Osteoblast (primary cell): Measurements from ENCODE around the gene PAK1. TPM values are rescaled to one million over a fixed set of nuclear protein-coding genes. Genes with fewer than 3 reads are reported as not detected.

ENCODE experiments used
- DNase-seq: peaks from one replicate; pipeline ENCODE4 v3.0.0; 2011; ENCODE audit warnings: low spot score, mixed read lengths; ENCODE audit not compliant: insufficient read length; ENCODE audit errors: missing footprints
- H2AFZ ChIP-seq: 2 replicates; pipeline ENCODE4 v1.6.0; 2011; ENCODE audit warnings: mild to moderate bottlenecking, low read length
- H3K27ac ChIP-seq: 2 replicates; pipeline ENCODE4 v1.5.1; 2011; ENCODE audit warnings: mild to moderate bottlenecking, low read depth, low read length, moderate library complexity
- H3K27me3 ChIP-seq: 2 replicates; pipeline ENCODE4 v1.6.0; 2012; ENCODE audit warnings: mild to moderate bottlenecking, control low read depth, inconsistent platforms, low read length, moderate library complexity; ENCODE audit not compliant: insufficient read depth
- H3K36me3 ChIP-seq: 2 replicates; pipeline ENCODE4 v1.5.1; 2011; ENCODE audit warnings: mild to moderate bottlenecking, low read length, control low read depth, moderate library complexity; ENCODE audit not compliant: insufficient read depth
- H3K4me1 ChIP-seq: 2 replicates; pipeline ENCODE4 v1.5.1; 2011; ENCODE audit warnings: mild to moderate bottlenecking, low read length, control low read depth, moderate library complexity; ENCODE audit not compliant: insufficient read depth
- H3K4me2 ChIP-seq: 2 replicates; pipeline ENCODE4 v1.6.0; 2011; ENCODE audit warnings: mild to moderate bottlenecking, low read length; ENCODE audit not compliant: insufficient read depth
- H3K4me3 ChIP-seq: fragments of 200-600 bp; sonication (generic); 3 replicates; pipeline ENCODE4 v1.5.1; 2012; ENCODE audit warnings: mild to moderate bottlenecking, low read length, inconsistent platforms; ENCODE audit not compliant: insufficient read depth
- H3K79me2 ChIP-seq: 2 replicates; pipeline ENCODE4 v1.6.0; 2012; ENCODE audit warnings: mild to moderate bottlenecking, low read length, control low read depth, inconsistent platforms; ENCODE audit not compliant: insufficient read depth
- H3K9me3 ChIP-seq: 2 replicates; pipeline ENCODE4 v1.5.1; 2011; ENCODE audit warnings: low read depth, low read length, control low read depth
- H4K20me1 ChIP-seq: 2 replicates; pipeline ENCODE4 v1.6.0; 2012; ENCODE audit warnings: mild to moderate bottlenecking, low read length, control low read depth; ENCODE audit not compliant: insufficient read depth
- CTCF ChIP-seq: IDR thresholded peaks from 2 replicates; pipeline ENCODE4 v1.5.1; 2011; ENCODE audit warnings: mild to moderate bottlenecking, low read depth, low read length, moderate library complexity; ENCODE audit errors: extremely low read depth
- total RNA-seq: library from RNA; depleted of rRNA; stranded (reverse); fragments of >200 nt; gene quantifications from 2 replicates; pipeline ENCODE4 v1.2.3, GENCODE V29; 2012

Gene PAK1
- total RNA-seq, 1 donor: 34.4 TPM

DNA sequence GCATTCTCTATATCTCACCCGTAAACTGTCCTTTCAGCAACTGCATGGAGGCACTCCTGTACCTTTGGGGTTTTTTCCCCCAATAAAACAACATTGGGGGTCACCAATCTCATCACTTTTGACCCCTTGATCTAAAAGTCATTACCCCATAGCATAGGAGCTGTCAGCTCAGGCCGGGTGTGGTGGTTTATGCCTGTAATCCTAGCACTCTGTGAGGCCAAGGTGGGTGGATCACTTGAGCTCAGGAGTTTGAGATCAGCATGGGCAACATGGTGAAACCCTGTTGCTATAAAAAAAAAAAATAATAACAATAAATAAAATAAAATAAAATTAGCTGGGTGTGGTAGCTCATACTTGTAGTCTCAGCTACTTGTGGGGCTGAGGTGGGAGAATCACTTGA is 155.3 kb downstream of the PAK1 start:
- no peak for DNase-seq
- no peaks in the 10 kb centered on the region for H3K9me3 ChIP-seq
- H2AFZ ChIP-seq: no peak overlapping the region
- peaks cover 3% of the 10 kb centered on the region for H3K27me3 ChIP-seq
- H3K36me3 ChIP-seq: no peaks in the 10 kb centered on the region
- no peaks in the 10 kb centered on the region for H3K79me2 ChIP-seq
- no peak overlapping the region for H3K4me2 ChIP-seq
- H3K4me1 ChIP-seq: peaks cover 12% of the 10 kb centered on the region
- no peak for TF ChIP-seq CTCF
- H3K27ac ChIP-seq: no peak overlapping the region
- H4K20me1 ChIP-seq: no peaks in the 10 kb centered on the region
- H3K4me3 ChIP-seq: no peak overlapping the region

GRCh38 chr11:77316733-77317342 is 157.1 kb downstream of the PAK1 start:
- no peak overlapping the region for H3K4me3 ChIP-seq
- peak overlapping the region; percentile 6 for H2AFZ ChIP-seq
- H4K20me1 ChIP-seq: no peaks in the 10 kb centered on the region
- no peak for DNase-seq
- peaks cover 3% of the 10 kb centered on the region for H3K27me3 ChIP-seq
- H3K4me2 ChIP-seq: no peak overlapping the region
- H3K79me2 ChIP-seq: no peaks in the 10 kb centered on the region
- no peaks in the 10 kb centered on the region for H3K36me3 ChIP-seq
- no peak overlapping the region for H3K27ac ChIP-seq
- no peak for TF ChIP-seq CTCF
- H3K4me1 ChIP-seq: no peaks in the 10 kb centered on the region
- no peaks in the 10 kb centered on the region for H3K9me3 ChIP-seq

- H3K4me1 ChIP-seq: no peaks in the 10 kb centered on the region
- no peak overlapping the region for H3K4me2 ChIP-seq
- no peak for DNase-seq
- H3K36me3 ChIP-seq: no peaks in the 10 kb centered on the region
- peaks cover 3% of the 10 kb centered on the region for H3K27me3 ChIP-seq
- TF ChIP-seq CTCF: no peak
- H2AFZ ChIP-seq: no peak overlapping the region
- H3K9me3 ChIP-seq: no peaks in the 10 kb centered on the region
- H4K20me1 ChIP-seq: no peaks in the 10 kb centered on the region
- H3K79me2 ChIP-seq: no peaks in the 10 kb centered on the region
- no peak overlapping the region for H3K4me3 ChIP-seq
- no peak overlapping the region for H3K27ac ChIP-seq
Observed at GRCh38 chr11:77312107-77312506, 161.8 kb downstream of the PAK1 start.

DNA sequence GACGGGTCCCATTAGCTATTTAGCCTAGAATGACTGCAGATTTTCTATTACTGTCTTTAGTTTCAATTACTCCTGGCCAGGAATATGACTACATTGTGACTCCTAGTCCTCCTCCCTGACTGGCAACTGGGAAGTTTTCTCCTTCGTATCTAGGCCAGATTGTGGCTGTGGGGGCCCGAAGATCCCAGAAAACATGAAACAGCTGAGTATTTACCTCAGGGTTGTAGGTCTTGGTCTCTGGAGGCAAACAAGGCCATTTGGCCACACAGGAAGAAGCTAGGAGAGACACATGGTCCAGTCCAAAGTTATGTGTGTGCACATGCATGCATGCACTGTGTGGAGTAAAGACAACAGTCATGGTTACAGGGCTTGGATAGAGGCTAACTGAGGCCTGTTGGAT is 162.2 kb downstream of the PAK1 start:
- H3K4me3 ChIP-seq: no peak overlapping the region
- no peak for TF ChIP-seq CTCF
- DNase-seq: no peak
- no peaks in the 10 kb centered on the region for H3K9me3 ChIP-seq
- H2AFZ ChIP-seq: no peak overlapping the region
- H3K27ac ChIP-seq: no peak overlapping the region
- H3K27me3 ChIP-seq: peaks cover 3% of the 10 kb centered on the region
- H3K36me3 ChIP-seq: no peaks in the 10 kb centered on the region
- no peaks in the 10 kb centered on the region for H3K4me1 ChIP-seq
- no peak overlapping the region for H3K4me2 ChIP-seq
- H3K79me2 ChIP-seq: no peaks in the 10 kb centered on the region
- H4K20me1 ChIP-seq: no peaks in the 10 kb centered on the region
